A673 (cell line): ENCODE measurements around the gene GALNT2. TPM values are rescaled to one million over a fixed set of nuclear protein-coding genes. Genes with fewer than 3 reads are reported as not detected.

Experiments
- BruUV-seq: library from RNA; stranded (reverse); fragments of 400-500 nt; replicated peaks from 2 replicates; lab custom pipeline; 2021; lab: Mats Ljungman, UMichigan
- CTCF ChIA-PET: fragments of 300-600 bp; sonication (Branson Sonifier 250); formaldehyde crosslinking; loops from one replicate; lab custom pipeline; 2022; ENCODE audit warnings: antibody characterized with exemption; lab: Charles Lee
- POLR2A ChIA-PET: fragments of 300-600 bp; sonication (Branson Sonifier 250); formaldehyde crosslinking; loops from one replicate; lab custom pipeline; 2022; ENCODE audit warnings: antibody characterized with exemption; ENCODE audit not compliant: low non-redundant PET; lab: Charles Lee
- DNase-seq: peaks from one replicate; pipeline ENCODE4 v3.0.0-alpha.2; 2015; ENCODE audit warnings: low spot score
- H3K27ac ChIP-seq: fragments of 200-600 bp; sonication (generic); 2 replicates; pipeline ENCODE4 v1.5.1; 2016; ENCODE audit warnings: mixed run types, low read depth, mild to moderate bottlenecking, mixed read lengths, antibody characterized with exemption, low read length; ENCODE audit not compliant: poor library complexity, severe bottlenecking
- H3K27me3 ChIP-seq: fragments of 200-600 bp; sonication (generic); replicated peaks from 2 replicates; pipeline ENCODE4 v1.6.1; 2017; ENCODE audit warnings: mixed run types, low read depth, mild to moderate bottlenecking, mixed read lengths, antibody characterized with exemption, low read length; ENCODE audit not compliant: insufficient read depth, poor library complexity
- H3K36me3 ChIP-seq: fragments of 200-600 bp; sonication (generic); 2 replicates; pipeline ENCODE4 v1.6.1; 2016; ENCODE audit warnings: mixed run types, mild to moderate bottlenecking, mixed read lengths, antibody characterized with exemption, low read length; ENCODE audit not compliant: insufficient read depth, poor library complexity, severe bottlenecking
- H3K4me1 ChIP-seq: fragments of 200-600 bp; sonication (generic); 2 replicates; pipeline ENCODE4 v1.6.1; 2017; ENCODE audit warnings: mixed run types, mild to moderate bottlenecking, mixed read lengths, antibody characterized with exemption, low read length; ENCODE audit not compliant: insufficient read depth, poor library complexity, severe bottlenecking
- H3K4me3 ChIP-seq: fragments of 200-600 bp; sonication (generic); 2 replicates; pipeline ENCODE4 v1.5.1; 2016; ENCODE audit warnings: low read depth, mixed run types, mild to moderate bottlenecking, mixed read lengths, low read length; ENCODE audit not compliant: poor library complexity, severe bottlenecking
- H3K9me3 ChIP-seq: fragments of 200-600 bp; sonication (generic); 2 replicates; pipeline ENCODE4 v1.6.1; 2016; ENCODE audit warnings: mixed run types, low read depth, mild to moderate bottlenecking, mixed read lengths, antibody characterized with exemption, low read length; ENCODE audit not compliant: poor library complexity, severe bottlenecking
- EZH2 ChIP-seq: fragments of 200-600 bp; sonication (generic); IDR thresholded peaks from 2 replicates; pipeline ENCODE4 v1.6.1; 2017; ENCODE audit warnings: borderline replicate concordance, low read depth, mild to moderate bottlenecking, mixed read lengths, antibody characterized with exemption, low read length; ENCODE audit not compliant: poor library complexity, severe bottlenecking
- intact Hi-C: fragments of 100-400 bp; cut with micrococcal nuclease; formaldehyde crosslinking; loops from one replicate; pipeline ENCODE4 v1.10.0; 2022; ENCODE audit not compliant: unreplicated experiment
- total RNA-seq: library from RNA; stranded (reverse); gene quantifications from 2 replicates; pipeline ENCODE4 v1.2.3, GENCODE V29; 2021
- TF ChIP-seq, protein P1 (sequence below): fragments of 300-800, 200-600 bp; sonication (generic); conservative IDR thresholded peaks from 2 replicates; pipeline ENCODE4 v1.5.1; 2017; ENCODE audit warnings: low read depth, mild to moderate bottlenecking, antibody characterized with exemption, low read length, moderate library complexity, mixed read lengths

Gene GALNT2
- total RNA-seq, 1 experiment from 2014 or later = 94.6 TPM

DNA sequence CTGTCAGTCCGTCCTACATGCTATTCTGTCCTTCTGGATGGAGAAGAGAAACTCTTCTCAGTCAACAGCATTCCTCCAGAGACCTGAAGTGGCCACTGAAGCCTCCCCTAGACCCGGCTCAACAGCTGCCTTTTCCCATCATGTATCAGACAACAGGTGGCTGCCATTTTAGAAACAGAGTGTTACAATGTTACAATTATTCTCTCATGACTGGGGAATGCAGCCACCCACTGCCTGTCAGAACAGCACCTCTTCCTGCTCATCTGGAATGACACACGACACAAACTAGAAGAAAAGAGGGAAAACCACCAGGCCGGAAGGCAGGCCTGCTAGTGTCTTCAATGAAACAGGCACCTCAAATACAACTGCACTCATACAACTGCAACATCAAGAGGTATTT is 253.8 kb downstream of the GALNT2 start:
- POLR2A ChIA-PET = no interaction called here
- intact Hi-C loops = no loop called here
- BruUV-seq = no TSS peak
- Histone ChIP-seq H3K36me3 (no peaks in the 10 kb centered on the region), H3K4me3 (no peak overlapping the region), H3K9me3 (no peaks in the 10 kb centered on the region), H3K27ac (no peak overlapping the region), H3K4me1 (no peaks in the 10 kb centered on the region), H3K27me3 (no peaks in the 10 kb centered on the region)
- TF ChIP-seq, protein P1, sequence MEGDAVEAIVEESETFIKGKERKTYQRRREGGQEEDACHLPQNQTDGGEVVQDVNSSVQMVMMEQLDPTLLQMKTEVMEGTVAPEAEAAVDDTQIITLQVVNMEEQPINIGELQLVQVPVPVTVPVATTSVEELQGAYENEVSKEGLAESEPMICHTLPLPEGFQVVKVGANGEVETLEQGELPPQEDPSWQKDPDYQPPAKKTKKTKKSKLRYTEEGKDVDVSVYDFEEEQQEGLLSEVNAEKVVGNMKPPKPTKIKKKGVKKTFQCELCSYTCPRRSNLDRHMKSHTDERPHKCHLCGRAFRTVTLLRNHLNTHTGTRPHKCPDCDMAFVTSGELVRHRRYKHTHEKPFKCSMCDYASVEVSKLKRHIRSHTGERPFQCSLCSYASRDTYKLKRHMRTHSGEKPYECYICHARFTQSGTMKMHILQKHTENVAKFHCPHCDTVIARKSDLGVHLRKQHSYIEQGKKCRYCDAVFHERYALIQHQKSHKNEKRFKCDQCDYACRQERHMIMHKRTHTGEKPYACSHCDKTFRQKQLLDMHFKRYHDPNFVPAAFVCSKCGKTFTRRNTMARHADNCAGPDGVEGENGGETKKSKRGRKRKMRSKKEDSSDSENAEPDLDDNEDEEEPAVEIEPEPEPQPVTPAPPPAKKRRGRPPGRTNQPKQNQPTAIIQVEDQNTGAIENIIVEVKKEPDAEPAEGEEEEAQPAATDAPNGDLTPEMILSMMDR = no peak
- TF ChIP-seq EZH2 = no peak
- no peak for DNase-seq
- CTCF ChIA-PET = no interaction called here

DNA sequence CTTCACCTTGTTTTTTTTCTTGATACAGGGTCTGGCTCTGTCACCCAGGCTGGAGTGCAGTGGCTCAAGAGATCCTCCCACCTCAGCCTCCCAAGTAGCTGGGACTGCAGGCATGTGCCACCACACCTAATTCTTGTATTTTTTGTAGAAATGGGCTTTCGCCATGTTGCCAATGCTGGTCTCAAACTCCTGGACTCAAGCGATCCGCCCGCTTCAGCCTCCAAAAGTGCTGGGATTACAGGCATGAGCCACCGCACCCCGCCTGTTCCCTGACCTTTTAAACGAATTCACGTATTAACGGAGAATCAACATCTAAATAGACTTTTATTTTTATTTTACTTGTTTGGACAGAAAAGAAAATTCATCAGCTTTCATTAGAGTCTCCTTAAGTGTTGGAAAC is 254.3 kb downstream of the GALNT2 start:
- intact Hi-C loops = no loop called here
- no peak overlapping the region for H3K27ac ChIP-seq
- H3K4me3 ChIP-seq = no peak overlapping the region
- ChIA-PET CTCF (no interaction called here), POLR2A (no interaction called here)
- no peaks in the 10 kb centered on the region for H3K9me3 ChIP-seq
- no peaks in the 10 kb centered on the region for H3K4me1 ChIP-seq
- TF ChIP-seq EZH2 = no peak
- TF ChIP-seq, protein P1 = no peak
- H3K27me3 ChIP-seq = no peaks in the 10 kb centered on the region
- DNase-seq = no peak
- H3K36me3 ChIP-seq = no peaks in the 10 kb centered on the region
- no TSS peak for BruUV-seq

DNA sequence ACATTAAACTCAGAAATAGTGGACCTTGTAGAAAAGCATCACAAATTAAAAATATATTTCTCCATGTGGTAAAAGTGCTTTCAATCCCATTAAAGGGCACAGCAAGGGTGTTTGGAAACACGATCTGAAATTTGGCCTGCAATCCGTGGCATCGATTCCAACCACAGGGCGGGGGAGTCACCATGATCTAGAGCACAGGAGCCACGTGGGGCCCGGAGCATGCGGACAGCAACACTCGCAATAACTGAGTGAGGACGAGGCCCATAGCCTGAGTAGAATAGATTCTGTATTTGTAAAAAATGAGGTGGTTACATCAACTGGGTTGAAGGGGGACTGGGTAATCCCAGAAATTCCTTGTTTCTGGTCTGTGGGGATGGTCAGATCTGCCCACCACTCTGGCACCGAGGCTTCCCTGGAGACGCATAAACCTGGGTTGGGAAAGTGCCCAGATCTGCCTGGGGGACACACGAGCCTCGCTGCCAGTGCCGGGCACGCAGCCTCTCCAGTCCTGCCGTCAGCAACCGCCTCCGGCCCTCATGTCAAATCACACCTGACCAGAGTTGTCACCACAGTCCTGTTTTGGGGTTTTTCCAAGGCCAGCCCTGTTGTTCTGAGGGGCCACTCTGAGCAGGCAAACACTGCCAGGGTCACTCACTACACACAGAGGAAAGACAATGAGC is 254.8 kb downstream of the GALNT2 start:
- DNase-seq = no peak
- no peak overlapping the region for H3K27ac ChIP-seq
- no peaks in the 10 kb centered on the region for H3K9me3 ChIP-seq
- BruUV-seq = no TSS peak
- CTCF ChIA-PET = no interaction called here
- no peaks in the 10 kb centered on the region for H3K36me3 ChIP-seq
- intact Hi-C loops = no loop called here
- H3K4me1 ChIP-seq = no peaks in the 10 kb centered on the region
- H3K27me3 ChIP-seq = no peaks in the 10 kb centered on the region
- H3K4me3 ChIP-seq = no peak overlapping the region
- POLR2A ChIA-PET = no interaction called here
- TF ChIP-seq EZH2 = no peak
- TF ChIP-seq, protein P1 = no peak
